GM12891 (cell line): ENCODE results near the gene LGALS14.

Source experiments
- POLR2A ChIP-seq: IDR thresholded peaks from 2 replicates; pipeline ENCODE4 v1.6.1; 2011; ENCODE audit warnings: low read depth, low read length, control low read depth
- POLR2AphosphoS5 ChIP-seq: IDR thresholded peaks from 2 replicates; pipeline ENCODE4 v1.6.1; 2011; ENCODE audit warnings: low read depth, low read length, control low read depth
- SPI1 ChIP-seq: IDR thresholded peaks from 2 replicates; pipeline ENCODE4 v1.6.1; 2011; ENCODE audit warnings: low read depth, low read length, control low read depth
- TAF1 ChIP-seq: IDR thresholded peaks from 2 replicates; pipeline ENCODE4 v1.6.1; 2011; ENCODE audit warnings: low read depth, low read length, control low read depth

GRCh38 chr19:39659791-39660190 lies 44.5 kb upstream of the LGALS14 start:
- TF ChIP-seq TAF1 (no peak), POLR2AphosphoS5 (no peak), POLR2A (no peak), SPI1 (peak; percentile 85)
